HepG2 (cell line): Measurements from ENCODE around the gene ZMIZ1. TPM values are rescaled to one million over a fixed set of nuclear protein-coding genes. Genes with fewer than 3 reads are reported as not detected.

Experiments used
- ATAC-seq: fragments of 200-7000 bp; cut with Tn5 transposase; 3 replicates; pipeline ENCODE4 v1.9.1; 2020; ENCODE audit warnings: mild to moderate bottlenecking, moderate library complexity
- BruUV-seq: library from RNA; stranded (reverse); fragments of 400-500 nt; replicated peaks from 2 replicates; lab custom pipeline; 2021; lab: Mats Ljungman, UMichigan
- CTCF ChIA-PET: fragments of 300-600 bp; formaldehyde crosslinking; extraction: SDS; loops from one replicate; lab custom pipeline; 2021; ENCODE audit warnings: low total read pairs, inconsistent platforms, low intra/inter-chr PET ratio; lab: Yijun Ruan, JAX
- POLR2A ChIA-PET: fragments of 350-600 bp; sonication (Branson Sonifier 250); formaldehyde crosslinking; loops from one replicate; lab custom pipeline; 2020; ENCODE audit warnings: antibody characterized with exemption, inconsistent platforms; lab: Yijun Ruan, JAX
- DNase-seq: peaks from one replicate; pipeline ENCODE4 v3.0.0-alpha.2; 2015; ENCODE audit warnings: low spot score
- FAIRE-seq: peaks from 3 replicates; lab custom pipeline; 2011; peaks lifted over from hg19 to GRCh38; lab: Jason Lieb, UNC
- H2AFZ ChIP-seq: one replicate; pipeline ENCODE4 v1.6.1; 2011; ENCODE audit warnings: low read length, inconsistent platforms
- H3K27ac ChIP-seq: fragments of 300-600 bp; 3 replicates; pipeline ENCODE4 v1.8.0; 2011; ENCODE audit warnings: mixed run types, mild to moderate bottlenecking, mixed read lengths, low read length, inconsistent platforms; ENCODE audit not compliant: insufficient read depth; ENCODE audit errors: extremely low read length
- H3K27me3 ChIP-seq, 2 experiments: fragments of 200-600 bp in 1 of 2; 2 replicates in 1 of 2; 3 replicates in 1 of 2; pipeline versions ENCODE4 v1.6.0 to v1.8.0; 2011; ENCODE audit warnings: low read length in 2 of 2, mild to moderate bottlenecking in 2 of 2, moderate library complexity in 2 of 2, inconsistent platforms in 1 of 2; ENCODE audit not compliant: insufficient read depth in 2 of 2, control insufficient read depth in 1 of 2
- H3K36me3 ChIP-seq, 2 experiments: fragments of 200-600 bp in 1 of 2; replicated peaks in 1 of 2; 2 replicates in 1 of 2; 3 replicates in 1 of 2; pipeline versions ENCODE4 v1.5.1 to v1.8.0; 2011; ENCODE audit warnings: low read length in 2 of 2, inconsistent platforms in 1 of 2; ENCODE audit not compliant: insufficient read depth in 2 of 2, control insufficient read depth in 1 of 2
- H3K4me1 ChIP-seq: 2 replicates; pipeline ENCODE4 v1.5.1; 2012; ENCODE audit warnings: low read length, inconsistent platforms; ENCODE audit not compliant: insufficient read depth
- H3K4me2 ChIP-seq: 2 replicates; pipeline ENCODE4 v1.6.0; 2011; ENCODE audit warnings: low read depth, low read length, inconsistent platforms
- H3K4me3 ChIP-seq, 3 experiments: fragments of 200-600 bp in 1 of 3; sonication (generic), shearing (Covaris generic) in 1 of 3; replicated peaks in 1 of 3; 2 replicates each; pipeline ENCODE4 v1.5.1; 2011 to 2016; ENCODE audit warnings: low read length in 3 of 3, inconsistent platforms in 2 of 3, low read depth in 2 of 3, mild to moderate bottlenecking in 2 of 3, control low read depth in 1 of 3, mixed read lengths in 1 of 3; ENCODE audit not compliant: insufficient read depth in 1 of 3
- H3K79me2 ChIP-seq: one replicate; pipeline ENCODE4 v1.6.1; 2011; ENCODE audit warnings: low read length, inconsistent platforms; ENCODE audit not compliant: insufficient read depth
- H3K9ac ChIP-seq: 2 replicates; pipeline ENCODE4 v1.6.0; 2011; ENCODE audit warnings: mild to moderate bottlenecking, low read depth, low read length, inconsistent platforms; ENCODE audit not compliant: insufficient read depth
- H3K9me3 ChIP-seq: 2 replicates; pipeline ENCODE4 v1.5.1; 2012; ENCODE audit warnings: mild to moderate bottlenecking, low read length
- H4K20me1 ChIP-seq: 2 replicates; pipeline ENCODE4 v1.6.0; 2011; ENCODE audit warnings: inconsistent platforms, mild to moderate bottlenecking, low read length, moderate library complexity; ENCODE audit not compliant: insufficient read depth
- AGO2 ChIP-seq: fragments of 200-400 bp; formaldehyde crosslinking; optimal IDR thresholded peaks from 2 replicates; pipeline ENCODE3; 2017; ENCODE audit warnings: mild to moderate bottlenecking, low read depth, low read length, moderate library complexity
- ATF7-NPFF ChIP-seq: sonication (generic); formaldehyde crosslinking; IDR thresholded peaks from 2 replicates; pipeline ENCODE4 v1.8.1; 2023; ENCODE audit warnings: mild to moderate bottlenecking, low read depth, missing genetic modification reagents, moderate library complexity
- NCOA2 ChIP-seq: sonication (generic); formaldehyde crosslinking; IDR thresholded peaks from 2 replicates; pipeline ENCODE4 v1.8.0; 2022; ENCODE audit warnings: inconsistent platforms
- NFE2L1 ChIP-seq: sonication (generic); formaldehyde crosslinking; IDR thresholded peaks from 2 replicates; pipeline ENCODE4 v1.4.0; 2020; ENCODE audit warnings: missing genetic modification reagents, mild to moderate bottlenecking, borderline replicate concordance
- SIN3B ChIP-seq: fragments of 150-350 bp; IDR thresholded peaks from 2 replicates; pipeline ENCODE4 v1.6.1; 2014; ENCODE audit warnings: low read length
- TCF7 ChIP-seq: sonication (generic); IDR thresholded peaks from 2 replicates; pipeline ENCODE4 v1.6.1; 2016; ENCODE audit warnings: antibody characterized with exemption, low read depth
- TEAD3 ChIP-seq: optimal IDR thresholded peaks from 2 replicates; pipeline ENCODE3; 2016; ENCODE audit warnings: borderline replicate concordance
- ZNF441 ChIP-seq: sonication (generic); formaldehyde crosslinking; IDR thresholded peaks from 2 replicates; pipeline ENCODE4 v1.7.0; 2021; ENCODE audit warnings: missing genetic modification reagents, borderline replicate concordance
- WGBS: methylation state at CpG from one replicate; pipeline ENCODE4 v1.1.6; 2017; ENCODE audit warnings: low lambda C conversion rate; 5-methylcytosine and 5-hydroxymethylcytosine counted together
- in situ Hi-C: cut with HindIII; loops from 2 replicates; pipeline ENCODE4 v1.10.0; 2017; ENCODE audit warnings: low pct_unique_long_range_greater_than_20kb; ENCODE audit not compliant: extremely low pct_ligation_motif_present
- intact Hi-C: fragments of 100-400 bp; cut with micrococcal nuclease; formaldehyde crosslinking; loops from one replicate; pipeline ENCODE4 v1.10.0; 2022; ENCODE audit not compliant: unreplicated experiment
- polyA plus RNA-seq, 8 experiments: library from polyadenylated mRNA; depleted of rRNA in 3 of 8; stranded (reverse) in 7 of 8; unstranded in 1 of 8; fragments of >200 nt; fragmentation: Illumina TruSeq in 4 of 8; extraction: Trizol in 4 of 8; gene quantifications; 2 replicates each; pipeline versions ENCODE4 v1.2.1 to v1.2.3, GENCODE V29; 2011 to 2016; ENCODE audit warnings: low read depth in 4 of 8, missing spikeins in 1 of 8, mixed read lengths in 1 of 8; ENCODE audit not compliant: insufficient read depth in 1 of 8
- total RNA-seq, 5 experiments: library from RNA; depleted of rRNA; stranded (reverse); fragments of >200 nt; fragmentation: Illumina TruSeq; extraction: Trizol; gene quantifications; 2 replicates each; pipeline ENCODE4 v1.2.3, GENCODE V29; 2016; ENCODE audit warnings: low read depth in 1 of 5

ZMIZ1 gene
- total and polyA plus RNA-seq, 2 of the 13 experiments (the other 11 are each of a cell fraction or from before 2014, with no cell fraction given) = 5.3 to 10.2 TPM

DNA sequence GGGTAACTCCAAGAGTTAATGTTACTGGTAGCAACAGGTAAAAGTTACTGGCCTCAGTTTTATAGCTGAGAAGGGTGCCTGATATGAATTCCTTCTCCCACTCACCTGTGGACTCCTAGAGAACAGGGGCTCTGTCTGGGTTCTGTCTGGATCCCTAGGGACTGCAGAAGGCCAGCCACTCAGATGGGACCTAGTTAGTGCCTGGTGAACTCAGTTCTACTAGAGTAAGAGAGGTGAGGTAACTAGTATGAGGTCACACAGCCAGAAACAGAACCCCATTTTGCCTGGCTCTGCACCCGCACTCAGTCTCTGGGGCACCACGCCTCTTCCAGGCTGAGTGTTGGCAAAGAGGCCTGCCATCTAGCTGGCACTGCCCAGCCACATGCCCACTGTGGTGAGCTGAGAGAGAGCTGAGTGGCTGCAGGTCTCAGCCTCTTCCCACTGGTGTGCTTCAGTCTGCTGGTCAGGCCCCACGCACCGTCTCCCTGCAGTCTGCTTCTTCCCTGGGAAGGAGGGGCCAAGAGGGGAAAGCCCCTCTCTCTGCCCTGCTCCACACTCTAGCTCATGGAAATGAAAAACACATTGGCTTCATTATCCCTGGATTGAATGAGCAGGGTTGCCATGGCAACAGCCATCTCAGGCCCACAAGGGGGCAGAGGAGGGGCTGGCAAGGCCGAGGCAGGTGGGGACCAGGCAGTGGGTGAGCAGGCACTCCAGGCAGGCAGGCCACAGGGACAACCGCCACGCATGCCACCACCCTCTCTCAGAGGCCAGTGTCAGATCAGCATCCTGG lies 110.6 kb downstream of the ZMIZ1 start (continued):
- TF ChIP-seq TCF7 (no peak), NCOA2 (CRISPR knock-in tag) (no peak), TEAD3 (peak; percentile 16), NFE2L1 (CRISPR knock-in tag) (no peak), ATF7-NPFF (no peak), SIN3B (no peak)

DNA sequence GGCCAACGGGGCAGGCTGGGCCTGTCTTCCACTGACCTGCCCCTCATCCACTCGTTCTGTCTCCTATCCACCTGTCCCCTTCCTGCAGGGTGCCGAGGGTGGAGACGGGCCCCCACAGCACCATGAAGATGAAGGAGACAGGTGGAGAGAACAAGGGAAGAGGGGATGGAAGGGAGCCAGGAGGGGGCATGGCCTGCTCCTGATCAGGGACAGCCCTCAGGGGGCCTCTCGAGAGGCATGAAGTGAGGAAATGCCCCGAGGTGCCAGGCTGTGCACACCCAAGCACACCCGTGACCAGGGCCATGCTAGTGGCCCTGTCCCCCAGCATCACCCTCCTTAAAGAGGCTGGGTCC lies 111.2 kb downstream of the ZMIZ1 start:
- Histone ChIP-seq H3K27ac (peak overlapping the region; percentile 12), H3K9ac (no peak overlapping the region), H3K27me3 (no peaks in the 10 kb centered on the region), H3K9me3 (no peaks in the 10 kb centered on the region)
- in situ Hi-C loops (loop anchor here (25.0 kb wide), 1 partner anchor 93 kb away; no protein-coding TSS in a partner anchor), intact Hi-C loops (no loop called here)
- no peak for DNase-seq
- no TSS peak for BruUV-seq
- POLR2A ChIA-PET = interaction anchor here (0.7 kb wide), 1 partner anchor 9 kb away, joined by 3 read pairs; no protein-coding TSS in a partner anchor
- no peak for ATAC-seq
- TF ChIP-seq AGO2 (peak; percentile 6), ZNF441 (no peak)
- TF ChIP-seq, all 625 proteins: peak for 1
- Histone ChIP-seq H3K4me3 (no peak overlapping the region), H3K4me2 (no peak overlapping the region), H3K79me2 (peaks cover 8% of the 10 kb centered on the region), H3K4me1 (peaks cover 100% of the 10 kb centered on the region), H4K20me1 (no peaks in the 10 kb centered on the region), H3K36me3 (peaks cover 10 to 50% of the 10 kb centered on the region in 2 experiments), H2AFZ (no peak overlapping the region)
- CTCF ChIA-PET = interaction anchor here (1.1 kb wide), 1 partner anchor 16 kb away, joined by 4 read pairs; no protein-coding TSS in a partner anchor
- 98% methylated on average over 6 of the region's 7 CpGs for WGBS
- FAIRE-seq = no peak
